DND-41 (cell line): Measurements from ENCODE around the gene GCC1.

Experiments
- CTCF ChIP-seq: IDR thresholded peaks from 2 replicates; pipeline ENCODE4 v1.5.1; 2012; ENCODE audit warnings: borderline replicate concordance, low read length, moderate library complexity, mild to moderate bottlenecking; ENCODE audit not compliant: poor library complexity, severe bottlenecking; ENCODE audit errors: extremely low read depth
- EZH2 ChIP-seq: IDR thresholded peaks from 3 replicates; pipeline ENCODE4 v1.6.1; 2012; ENCODE audit warnings: borderline replicate concordance, low read depth, mild to moderate bottlenecking, moderate library complexity, low read length, inconsistent platforms; ENCODE audit not compliant: severe bottlenecking

GRCh38 chr7:127618042-127618441, 32.6 kb upstream of the GCC1 start, which contains the start of gene PAX4:
- TF ChIP-seq CTCF (no peak), EZH2 (no peak)
